Nephron progenitor cell (in vitro differentiated cells): ENCODE measurements around the gene NCAM1.

Experiments used
- DNase-seq: peaks from one replicate; pipeline ENCODE4 v3.0.0; 2021
- H3K27ac Mint-ChIP-seq: 2 replicates; pipeline ENCODE4 v1.8.0; 2021; ENCODE audit warnings: mild to moderate bottlenecking, moderate library complexity, mixed read lengths
- H3K27me3 Mint-ChIP-seq: 2 replicates; pipeline ENCODE4 v1.8.0; 2021; ENCODE audit warnings: mild to moderate bottlenecking, low read depth, mixed read lengths; ENCODE audit not compliant: poor library complexity
- H3K36me3 Mint-ChIP-seq: 2 replicates; pipeline ENCODE4 v1.8.0; 2021; ENCODE audit warnings: low read depth, mixed read lengths
- H3K4me1 Mint-ChIP-seq: 2 replicates; pipeline ENCODE4 v1.8.0; 2021; ENCODE audit warnings: mixed read lengths
- H3K4me3 Mint-ChIP-seq: 2 replicates; pipeline ENCODE4 v1.8.0; 2021; ENCODE audit warnings: mild to moderate bottlenecking, moderate library complexity, mixed read lengths
- H3K9me3 Mint-ChIP-seq: 2 replicates; pipeline ENCODE4 v1.8.0; 2021; ENCODE audit warnings: mild to moderate bottlenecking, moderate library complexity, mixed read lengths
- TF ChIP-seq, protein P1 (sequence below): fragments of 200-600 bp; sonication (generic); IDR thresholded peaks from 2 replicates; pipeline ENCODE4 v1.5.0; 2021; ENCODE audit warnings: antibody characterized with exemption

The NCAM1 gene

DNA sequence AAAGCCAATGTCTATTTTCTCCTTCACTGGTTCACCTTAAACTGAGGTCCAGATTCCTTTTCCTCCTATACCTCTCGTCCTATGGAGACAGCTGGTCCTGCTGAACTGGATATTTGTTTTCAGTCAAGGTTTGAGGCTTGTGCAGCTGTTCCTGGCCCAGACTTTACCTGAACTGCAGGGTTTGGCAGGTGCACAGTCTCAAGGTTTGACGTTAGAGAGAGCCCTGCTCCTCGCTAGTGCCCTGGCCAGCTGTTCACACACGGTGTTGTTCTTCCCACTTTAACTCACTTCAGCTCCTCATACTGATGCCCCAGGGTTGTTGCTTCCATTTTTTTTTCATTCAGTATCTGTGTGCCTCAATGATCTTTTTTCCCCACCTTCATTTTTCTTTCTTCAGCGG is 279.2 kb downstream of the NCAM1 start:
- no peak overlapping the region for H3K4me3 Mint-ChIP-seq

DNA sequence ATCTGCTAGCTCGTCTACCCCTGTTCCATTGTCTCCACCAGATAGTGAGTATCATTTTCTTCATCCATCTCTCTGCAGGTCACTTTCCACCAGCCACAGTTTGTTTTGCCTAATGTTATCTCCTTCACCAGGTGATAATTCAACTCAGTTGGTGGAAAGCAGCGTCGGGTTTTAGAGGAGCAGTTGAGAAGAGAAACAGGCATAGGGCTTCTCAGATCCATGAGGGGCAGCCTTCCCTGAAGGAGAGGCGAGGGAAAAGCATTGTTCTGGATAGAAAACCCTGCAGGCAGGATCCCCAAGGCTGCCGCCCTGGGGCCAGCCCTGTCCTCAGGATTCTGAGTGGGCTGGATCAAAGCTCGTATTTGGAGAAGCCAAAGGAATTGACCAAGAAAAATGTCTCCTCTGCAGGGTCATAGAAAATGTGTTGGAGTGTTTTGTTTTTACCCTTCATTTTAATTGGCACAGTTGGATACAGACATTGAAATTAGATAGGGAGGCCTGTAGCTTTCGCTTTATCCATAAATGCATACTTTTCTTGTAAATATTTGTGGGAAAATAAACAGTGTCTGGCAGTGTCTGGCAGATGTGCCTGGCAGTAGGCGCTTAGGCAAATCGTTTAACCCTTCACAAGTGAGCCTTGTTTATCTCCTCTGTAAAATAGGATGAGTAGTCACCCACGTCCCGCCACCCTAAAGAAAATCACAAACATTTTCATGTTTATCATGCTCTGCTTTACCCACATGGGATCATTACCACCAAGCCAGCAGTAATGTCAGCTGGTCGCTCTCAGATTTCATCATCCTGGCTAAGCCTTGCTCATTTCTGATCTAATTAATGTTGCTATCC is 279.8 kb downstream of the NCAM1 start:
- Mint-ChIP-seq H3K4me1 (peaks cover 26% of the 10 kb centered on the region), H3K27me3 (peaks cover 3% of the 10 kb centered on the region), H3K4me3 (no peak overlapping the region), H3K27ac (peak overlapping the region; percentile 74), H3K9me3 (no peaks in the 10 kb centered on the region), H3K36me3 (peaks cover 56% of the 10 kb centered on the region)
- no peak for DNase-seq
- TF ChIP-seq, protein P1, sequence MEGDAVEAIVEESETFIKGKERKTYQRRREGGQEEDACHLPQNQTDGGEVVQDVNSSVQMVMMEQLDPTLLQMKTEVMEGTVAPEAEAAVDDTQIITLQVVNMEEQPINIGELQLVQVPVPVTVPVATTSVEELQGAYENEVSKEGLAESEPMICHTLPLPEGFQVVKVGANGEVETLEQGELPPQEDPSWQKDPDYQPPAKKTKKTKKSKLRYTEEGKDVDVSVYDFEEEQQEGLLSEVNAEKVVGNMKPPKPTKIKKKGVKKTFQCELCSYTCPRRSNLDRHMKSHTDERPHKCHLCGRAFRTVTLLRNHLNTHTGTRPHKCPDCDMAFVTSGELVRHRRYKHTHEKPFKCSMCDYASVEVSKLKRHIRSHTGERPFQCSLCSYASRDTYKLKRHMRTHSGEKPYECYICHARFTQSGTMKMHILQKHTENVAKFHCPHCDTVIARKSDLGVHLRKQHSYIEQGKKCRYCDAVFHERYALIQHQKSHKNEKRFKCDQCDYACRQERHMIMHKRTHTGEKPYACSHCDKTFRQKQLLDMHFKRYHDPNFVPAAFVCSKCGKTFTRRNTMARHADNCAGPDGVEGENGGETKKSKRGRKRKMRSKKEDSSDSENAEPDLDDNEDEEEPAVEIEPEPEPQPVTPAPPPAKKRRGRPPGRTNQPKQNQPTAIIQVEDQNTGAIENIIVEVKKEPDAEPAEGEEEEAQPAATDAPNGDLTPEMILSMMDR = no peak

More for the DNA sequence above, 279.2 kb downstream of the NCAM1 start:
- peaks cover 56% of the 10 kb centered on the region for H3K36me3 Mint-ChIP-seq
- TF ChIP-seq, protein P1 = no peak
- H3K27ac Mint-ChIP-seq = no peak overlapping the region
- DNase-seq = no peak
- no peaks in the 10 kb centered on the region for H3K27me3 Mint-ChIP-seq
- H3K9me3 Mint-ChIP-seq = no peaks in the 10 kb centered on the region
- peaks cover 23% of the 10 kb centered on the region for H3K4me1 Mint-ChIP-seq

DNA sequence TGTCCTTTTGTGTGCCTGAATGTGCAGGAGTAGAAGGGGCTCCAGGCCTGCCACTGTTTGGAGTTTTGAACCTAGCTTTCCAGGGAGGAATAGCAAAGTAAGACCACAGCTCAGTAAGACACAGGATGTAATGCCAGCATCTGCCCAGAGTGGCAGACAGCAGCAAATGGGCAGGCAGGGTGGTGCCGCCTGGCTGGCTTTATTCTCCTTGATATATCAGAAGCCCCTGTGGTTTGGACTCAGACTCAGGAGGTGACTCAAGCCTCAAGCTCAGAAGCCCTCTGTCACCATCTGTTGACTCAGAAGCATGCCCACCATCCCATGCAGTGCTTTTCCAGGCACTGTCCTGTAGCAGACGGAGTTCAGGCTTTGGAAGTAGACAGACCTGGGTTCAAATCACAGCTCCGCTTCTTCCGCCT is 280.4 kb downstream of the NCAM1 start:
- peaks cover 56% of the 10 kb centered on the region for H3K36me3 Mint-ChIP-seq
- peaks cover 32% of the 10 kb centered on the region for H3K4me1 Mint-ChIP-seq
- TF ChIP-seq, protein P1 = no peak
- H3K27me3 Mint-ChIP-seq = peaks cover 3% of the 10 kb centered on the region
- peak overlapping the region; percentile 74 for H3K27ac Mint-ChIP-seq
- no peaks in the 10 kb centered on the region for H3K9me3 Mint-ChIP-seq
- H3K4me3 Mint-ChIP-seq = no peak overlapping the region
- DNase-seq = no peak

DNA sequence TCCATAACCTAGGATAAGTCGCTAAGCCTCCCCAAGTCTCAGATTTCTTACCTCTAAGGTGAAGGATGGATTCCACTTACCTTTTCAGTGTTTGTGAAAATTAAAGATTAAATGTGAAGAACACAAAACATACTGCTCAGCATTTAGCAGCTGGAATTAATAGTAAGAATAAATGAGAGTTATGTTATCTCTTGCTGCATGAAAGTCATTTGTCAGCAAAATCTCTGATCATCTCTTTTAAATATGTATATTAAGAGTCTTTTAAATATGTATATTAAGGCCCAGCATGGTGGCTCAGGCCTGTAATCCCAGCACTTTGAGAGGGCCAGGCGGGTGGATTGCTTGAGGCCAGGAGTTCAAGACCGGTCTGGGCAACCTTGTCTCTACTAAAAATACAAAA is 280.8 kb downstream of the NCAM1 start:
- Mint-ChIP-seq H3K27ac (no peak overlapping the region), H3K36me3 (peaks cover 60% of the 10 kb centered on the region), H3K9me3 (no peaks in the 10 kb centered on the region), H3K27me3 (peaks cover 3% of the 10 kb centered on the region), H3K4me1 (peaks cover 36% of the 10 kb centered on the region), H3K4me3 (no peak overlapping the region)
- TF ChIP-seq, protein P1 = no peak
- no peak for DNase-seq

DNA sequence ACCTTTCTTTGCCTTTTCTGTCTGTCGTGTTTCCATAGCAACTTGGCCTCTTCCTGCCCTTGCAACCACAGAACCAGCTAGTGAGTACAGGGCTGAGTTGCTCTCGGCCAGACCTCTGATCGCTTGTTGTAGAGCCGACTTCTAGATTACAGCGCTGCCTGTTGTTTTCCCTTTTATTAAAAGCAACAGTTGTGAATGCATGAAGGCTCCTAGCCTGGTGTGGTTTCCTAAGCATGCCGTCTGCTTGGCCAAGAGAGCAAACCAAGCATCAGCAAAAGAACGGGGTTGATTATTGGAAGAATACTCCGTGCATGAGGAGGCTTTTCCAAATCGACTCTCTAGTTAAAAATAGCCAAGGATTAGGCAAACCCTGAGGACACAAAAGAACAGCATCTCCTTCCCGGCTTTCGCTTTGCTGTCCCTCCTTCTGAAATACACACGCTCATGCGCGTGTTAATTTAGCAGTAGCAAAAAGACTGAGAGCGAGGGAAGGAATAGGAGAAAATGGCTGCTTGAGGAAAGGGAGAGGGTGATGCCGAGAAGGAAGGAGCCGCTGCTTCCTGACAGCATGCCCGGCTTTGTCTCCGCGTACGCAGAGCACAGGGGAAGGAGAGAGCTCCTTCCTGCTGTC is 281.7 kb downstream of the NCAM1 start:
- Mint-ChIP-seq H3K4me1 (peaks cover 44% of the 10 kb centered on the region), H3K36me3 (peaks cover 69% of the 10 kb centered on the region), H3K4me3 (no peak overlapping the region), H3K27me3 (peaks cover 3% of the 10 kb centered on the region), H3K9me3 (no peaks in the 10 kb centered on the region), H3K27ac (no peak overlapping the region)
- no peak for DNase-seq
- TF ChIP-seq, protein P1 = no peak
